Right atrium auricular region (tissue), 2 donors: ENCODE results near the gene HOXB3. TPM values are rescaled to one million over a fixed set of nuclear protein-coding genes. Genes with fewer than 3 reads are reported as not detected.

Experiments
- DNase-seq: peaks from one replicate; pipeline ENCODE4 v3.0.0-alpha.2; 2019; ENCODE audit warnings: low spot score
- H3K27ac ChIP-seq, 2 donors: fragments of 200-600 bp; sonication (generic); 1 replicate in 1 of 2; 2 replicates in 1 of 2; pipeline ENCODE4 v1.5.1; 2016 to 2019
- H3K27me3 ChIP-seq, 2 donors: fragments of 200-600 bp; sonication (generic); one replicate each; pipeline versions ENCODE4 v1.5.1 to v1.6.0; 2017 to 2019
- H3K36me3 ChIP-seq: fragments of 200-600 bp; sonication (generic); one replicate; pipeline ENCODE4 v1.5.1; 2016
- H3K4me1 ChIP-seq, 2 donors: fragments of 200-600 bp; sonication (generic); one replicate each; pipeline versions ENCODE4 v1.5.1 to v1.6.0; 2017 to 2019
- H3K4me3 ChIP-seq, 2 donors: fragments of 200-600 bp; sonication (generic); 1 replicate in 1 of 2; 2 replicates in 1 of 2; pipeline ENCODE4 v1.5.1; 2017 to 2019; ENCODE audit warnings: mild to moderate bottlenecking in 1 of 2, moderate library complexity in 1 of 2
- H3K9me3 ChIP-seq, 2 donors: fragments of 200-600 bp; sonication (generic); one replicate each; pipeline ENCODE4 v1.5.1; 2019
- CTCF ChIP-seq, 2 donors: fragments of 200-600 bp; sonication (generic); IDR thresholded peaks; one replicate each; pipeline ENCODE4 v1.5.1; 2019; ENCODE audit warnings: antibody characterized with exemption in 2 of 2
- total RNA-seq, 2 donors: library from RNA; depleted of rRNA; stranded (reverse); fragments of >200 nt; gene quantifications; one replicate each; pipeline ENCODE4 v1.1.0, GENCODE V29; 2016

The HOXB3 gene
- total RNA-seq, 2 donors from 2014 or later = 0.82 to 1.2 TPM

GRCh38 chr17:48594538-48595277, 4.7 kb upstream of the HOXB3 start:
- no peak for TF ChIP-seq CTCF (IDR thresholded peaks at IDR 0.05)
- H3K4me1 ChIP-seq = peaks cover 0 to 45% of the 10 kb centered on the region in 2 donors

GRCh38 chr17:48593840-48594537, 3.9 kb upstream of the HOXB3 start:
- H3K9me3 ChIP-seq = no peaks in the 10 kb centered on the region
- no peaks in the 10 kb centered on the region for H3K36me3 ChIP-seq
- no peak overlapping the region for H3K27ac ChIP-seq
- peaks cover 43 to 67% of the 10 kb centered on the region in 2 donors for H3K27me3 ChIP-seq
- DNase-seq = peak; percentile 78
- H3K4me1 ChIP-seq = peaks cover 0 to 45% of the 10 kb centered on the region in 2 donors
- H3K4me3 ChIP-seq = peak overlapping the region; percentile 5 to 37
- TF ChIP-seq CTCF (IDR thresholded peaks at IDR 0.05) = peak; percentile 64 to 92

More at GRCh38 chr17:48594538-48595277, 4.7 kb upstream of the HOXB3 start:
- peaks cover 48 to 74% of the 10 kb centered on the region in 2 donors for H3K27me3 ChIP-seq
- no peak overlapping the region for H3K27ac ChIP-seq
- no peaks in the 10 kb centered on the region for H3K36me3 ChIP-seq
- DNase-seq = no peak
- no peaks in the 10 kb centered on the region for H3K9me3 ChIP-seq
- H3K4me3 ChIP-seq = no peak overlapping the region

GRCh38 chr17:48593126-48593829, 3.2 kb upstream of the HOXB3 start, which contains the start of gene HOXB5:
Gene HOXB5, minus strand, starts transcription at chr17:48593779. Its CDS starts 97 bp downstream, at chr17:48593682.
- H3K4me3 ChIP-seq = peak within 1 kb of the TSS; percentile 12 to 37
- no peak for TF ChIP-seq CTCF (IDR thresholded peaks at IDR 0.05)
- H3K36me3 ChIP-seq = no peaks in the 10 kb centered on the region
- peaks cover 36 to 61% of the 10 kb centered on the region in 2 donors for H3K27me3 ChIP-seq
- peaks cover 0 to 45% of the 10 kb centered on the region in 2 donors for H3K4me1 ChIP-seq
- no peaks in the 10 kb centered on the region for H3K9me3 ChIP-seq
- H3K27ac ChIP-seq = no peak within 1 kb of the TSS
- DNase-seq = no peak

- no peak overlapping the region for H3K27ac ChIP-seq
- DNase-seq = no peak
- no peaks in the 10 kb centered on the region for H3K9me3 ChIP-seq
- H3K36me3 ChIP-seq = no peaks in the 10 kb centered on the region
- no peak for TF ChIP-seq CTCF (IDR thresholded peaks at IDR 0.05)
- H3K4me1 ChIP-seq = peaks cover 0 to 39% of the 10 kb centered on the region in 2 donors
- peak overlapping the region in 1 of 2 donors; percentile 37 for H3K4me3 ChIP-seq
- peaks cover 37 to 55% of the 10 kb centered on the region in 2 donors for H3K27me3 ChIP-seq
These were observed 2.5 kb upstream of the HOXB3 start for GRCh38 chr17:48592577-48592976.

GRCh38 chr17:48592057-48592514, 2.0 kb upstream of the HOXB3 start:
- peak overlapping the region in 1 of 2 donors; percentile 37 for H3K4me3 ChIP-seq
- no peak for DNase-seq
- no peaks in the 10 kb centered on the region for H3K9me3 ChIP-seq
- H3K27ac ChIP-seq = no peak overlapping the region
- H3K27me3 ChIP-seq = peaks cover 37 to 53% of the 10 kb centered on the region in 2 donors
- TF ChIP-seq CTCF (IDR thresholded peaks at IDR 0.05) = no peak
- no peaks in the 10 kb centered on the region for H3K36me3 ChIP-seq
- peaks cover 0 to 38% of the 10 kb centered on the region in 2 donors for H3K4me1 ChIP-seq
